GM23248 (cell line): ENCODE results near the gene PLEKHA1.

ENCODE experiments used
- EZH2 ChIP-seq: fragments of 200-600 bp; sonication (generic); IDR thresholded peaks from 2 replicates; pipeline ENCODE4 v1.6.1; 2018; ENCODE audit warnings: antibody characterized with exemption, mild to moderate bottlenecking; ENCODE audit not compliant: insufficient read depth, poor library complexity, severe bottlenecking
- EZH2phosphoT487 ChIP-seq: fragments of 200-600 bp; sonication (generic); IDR thresholded peaks from 2 replicates; pipeline ENCODE4 v1.6.1; 2018; ENCODE audit warnings: antibody characterized with exemption, moderate library complexity, mild to moderate bottlenecking, low read depth; ENCODE audit not compliant: insufficient read depth

GRCh38 chr10:122361046-122361445 is 13.5 kb upstream of the PLEKHA1 start:
- TF ChIP-seq EZH2 (no peak), EZH2phosphoT487 (no peak)
